Thyroid gland (tissue), 4 donors: Measurements from ENCODE around the gene STXBP3. TPM values are rescaled to one million over a fixed set of nuclear protein-coding genes. Genes with fewer than 3 reads are reported as not detected.

Experiments
- DNase-seq, 2 donors: peaks; one replicate each; pipeline ENCODE4 v3.0.0-alpha.2; 2019
- H3K27ac ChIP-seq, 3 donors: fragments of 200-600 bp; sonication (generic); 1 replicate in 2 of 3; 2 replicates in 1 of 3; pipeline ENCODE4 v1.5.1; 2016 to 2019; ENCODE audit warnings: mild to moderate bottlenecking in 1 of 3, moderate library complexity in 1 of 3
- H3K27me3 ChIP-seq: fragments of 200-600 bp; sonication (generic); one replicate; pipeline ENCODE4 v1.5.1; 2019
- H3K36me3 ChIP-seq, 2 donors: fragments of 200-600 bp; sonication (generic); one replicate each; pipeline ENCODE4 v1.5.1; 2016 to 2019
- H3K4me1 ChIP-seq, 2 donors: fragments of 200-600 bp; sonication (generic); one replicate each; pipeline ENCODE4 v1.5.1; 2017 to 2019
- H3K4me3 ChIP-seq, 3 donors: fragments of 200-600 bp; sonication (generic); replicated peaks in 1 of 3; 1 replicate in 2 of 3; 2 replicates in 1 of 3; pipeline ENCODE4 v1.5.1; 2016; ENCODE audit warnings: mild to moderate bottlenecking in 1 of 3
- H3K9me3 ChIP-seq: fragments of 200-600 bp; sonication (generic); one replicate; pipeline ENCODE4 v1.5.1; 2017
- CTCF ChIP-seq, 6 experiments: fragments of 200-600 bp in 3 of 6; fragments of 450-650 bp in 3 of 6; sonication (generic) in 3 of 6; IDR thresholded peaks; one replicate each; pipeline ENCODE4 v1.5.1; 2016 to 2019; ENCODE audit warnings: antibody characterized with exemption in 6 of 6, mild to moderate bottlenecking in 2 of 6, inconsistent platforms in 1 of 6, moderate library complexity in 1 of 6
- POLR2A ChIP-seq, 2 donors: fragments of 450-650 bp; IDR thresholded peaks; one replicate each; pipeline ENCODE4 v1.6.1; 2017; ENCODE audit warnings: antibody characterized with exemption in 2 of 2, mild to moderate bottlenecking in 2 of 2, moderate library complexity in 1 of 2
- WGBS, 2 donors: methylation state at CpG; one replicate each; pipeline ENCODE4 v1.1.5; 2017; 5-methylcytosine and 5-hydroxymethylcytosine counted together
- intact Hi-C: fragments of 100-400 bp; cut with DNase I; formaldehyde crosslinking; loops from one replicate; pipeline ENCODE4 v1.15.1; 2023
- total RNA-seq, 4 donors: library from RNA; depleted of rRNA; stranded (reverse); fragments of >200 nt; gene quantifications; one replicate each; pipeline ENCODE4 v1.2.3, GENCODE V29; 2016

STXBP3 gene
- total RNA-seq, 4 donors from 2014 or later = 82.6 to 223 (median 100) TPM

GRCh38 chr1:108856994-108857393, 110.5 kb downstream of the STXBP3 start, which contains the start of gene AKNAD1:
TSS of gene AKNAD1 (minus strand) at chr1:108857094. CDS start at chr1:108852664, 4,430 bp downstream.
- Histone ChIP-seq H3K9me3 (no peaks in the 10 kb centered on the region), H3K4me3 (no peak within 1 kb of the TSS), H3K27me3 (no peaks in the 10 kb centered on the region), H3K36me3 (no peaks in the 10 kb centered on the region), H3K4me1 (no peaks in the 10 kb centered on the region), H3K27ac (no peak within 1 kb of the TSS)
- intact Hi-C loops = no loop called here
- TF ChIP-seq POLR2A (IDR thresholded peaks at IDR 0.05) (no peak), CTCF (IDR thresholded peaks at IDR 0.05) (no peak)
- no peak for DNase-seq
- WGBS, 2 donors = 86 to 100% methylated on average over 1 of the region's 1 CpG

- Histone ChIP-seq H3K36me3 (no peaks in the 10 kb centered on the region), H3K4me1 (no peaks in the 10 kb centered on the region), H3K27me3 (no peaks in the 10 kb centered on the region), H3K27ac (no peak overlapping the region), H3K9me3 (no peaks in the 10 kb centered on the region), H3K4me3 (no peak overlapping the region)
- intact Hi-C loops = no loop called here
- DNase-seq = no peak
- TF ChIP-seq POLR2A (IDR thresholded peaks at IDR 0.05) = no peak
- TF ChIP-seq CTCF (IDR thresholded peaks at IDR 0.05) = no peak
- 77 to 81% methylated on average over 6 of the region's 6 CpGs for WGBS, 2 donors
Measured at GRCh38 chr1:108858230-108858950, 111.9 kb downstream of the STXBP3 start.

Other genes starting within 250 kb of the STXBP3 start
- 10 to 100 TPM in 1 of 4 donors, 1 to 10 TPM in 3; 7.4 to 11.8 (median 8.2) TPM for gene EEIG2, start 186.6 kb upstream of the STXBP3 start, total RNA-seq
- 1 to 10 TPM; 1.5 to 7.3 (median 3.2) TPM for gene HENMT1, start 85.6 kb upstream of the STXBP3 start, total RNA-seq
- 10 to 100 TPM; 25.0 to 41.0 (median 29.8) TPM for gene PRPF38B, start 54.4 kb upstream of the STXBP3 start, total RNA-seq
- not detected for gene FNDC7, start 33.8 kb upstream of the STXBP3 start, total RNA-seq
- 1 to 10 TPM in 1 of 4 donors, not detected in 3; 6.2 TPM for gene AKNAD1, start 110.4 kb downstream of the STXBP3 start, total RNA-seq
- gene GPSM2, start 130.3 kb downstream of the STXBP3 start, total RNA-seq = 10 to 100 TPM in 1 of 4 donors, 1 to 10 TPM in 3; 1.3 to 15.5 (median 6.1) TPM
- 10 to 100 TPM; 29.3 to 35.6 (median 32.9) TPM for gene CLCC1, start 216.8 kb downstream of the STXBP3 start, total RNA-seq